GM15510 (cell line): ENCODE data around the gene HDAC10.

Source experiments
- POLR2A ChIP-seq: IDR thresholded peaks from 3 replicates; pipeline ENCODE4 v1.6.1; 2011; ENCODE audit warnings: borderline replicate concordance; ENCODE audit not compliant: insufficient read length; ENCODE audit errors: extremely low read depth

The HDAC10 gene

DNA sequence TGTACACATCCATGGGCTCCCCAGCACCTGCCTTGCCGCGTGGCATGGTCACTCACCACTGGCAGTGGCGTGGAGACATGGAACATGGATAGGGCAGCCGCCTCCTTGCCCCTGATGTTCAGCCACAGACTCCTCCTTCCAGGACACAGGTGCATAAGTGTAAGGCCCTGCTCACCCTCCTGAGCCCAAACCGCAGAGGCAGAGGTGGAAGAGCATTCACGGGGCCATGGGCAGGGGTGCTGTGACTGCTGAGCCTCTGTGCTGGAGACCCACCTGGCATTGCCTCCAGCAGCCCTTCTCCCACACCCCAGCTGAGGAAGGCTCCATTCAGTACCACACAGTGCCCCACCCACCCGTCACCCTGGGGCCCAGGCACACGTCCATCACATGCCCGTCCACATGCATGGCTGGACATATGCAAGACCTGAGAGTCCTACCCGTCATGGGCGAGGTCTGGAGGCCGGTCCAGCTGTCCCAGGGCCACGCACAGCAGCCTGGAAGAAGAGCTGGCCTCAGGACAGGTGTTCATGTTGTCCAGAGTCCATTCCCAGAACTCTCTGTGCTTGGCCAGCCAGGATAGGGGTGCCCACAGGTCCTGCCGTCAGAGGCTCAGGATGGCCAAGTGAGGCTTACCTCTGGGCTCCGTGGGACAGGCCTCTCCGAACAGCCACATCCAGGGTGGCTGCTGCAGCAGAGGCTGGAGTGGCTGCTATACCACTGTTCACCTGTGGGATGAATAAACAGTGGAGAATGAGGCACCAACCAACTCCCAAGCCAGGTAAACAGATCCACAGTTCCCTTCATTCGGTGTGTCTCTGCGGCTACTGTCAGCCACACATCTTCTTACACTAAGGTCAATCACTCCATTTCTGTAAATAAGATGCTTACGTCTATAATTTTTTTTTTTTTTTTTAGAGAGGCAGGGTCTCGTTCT is 4.6 kb downstream of the HDAC10 start:
- TF ChIP-seq POLR2A: no peak

DNA sequence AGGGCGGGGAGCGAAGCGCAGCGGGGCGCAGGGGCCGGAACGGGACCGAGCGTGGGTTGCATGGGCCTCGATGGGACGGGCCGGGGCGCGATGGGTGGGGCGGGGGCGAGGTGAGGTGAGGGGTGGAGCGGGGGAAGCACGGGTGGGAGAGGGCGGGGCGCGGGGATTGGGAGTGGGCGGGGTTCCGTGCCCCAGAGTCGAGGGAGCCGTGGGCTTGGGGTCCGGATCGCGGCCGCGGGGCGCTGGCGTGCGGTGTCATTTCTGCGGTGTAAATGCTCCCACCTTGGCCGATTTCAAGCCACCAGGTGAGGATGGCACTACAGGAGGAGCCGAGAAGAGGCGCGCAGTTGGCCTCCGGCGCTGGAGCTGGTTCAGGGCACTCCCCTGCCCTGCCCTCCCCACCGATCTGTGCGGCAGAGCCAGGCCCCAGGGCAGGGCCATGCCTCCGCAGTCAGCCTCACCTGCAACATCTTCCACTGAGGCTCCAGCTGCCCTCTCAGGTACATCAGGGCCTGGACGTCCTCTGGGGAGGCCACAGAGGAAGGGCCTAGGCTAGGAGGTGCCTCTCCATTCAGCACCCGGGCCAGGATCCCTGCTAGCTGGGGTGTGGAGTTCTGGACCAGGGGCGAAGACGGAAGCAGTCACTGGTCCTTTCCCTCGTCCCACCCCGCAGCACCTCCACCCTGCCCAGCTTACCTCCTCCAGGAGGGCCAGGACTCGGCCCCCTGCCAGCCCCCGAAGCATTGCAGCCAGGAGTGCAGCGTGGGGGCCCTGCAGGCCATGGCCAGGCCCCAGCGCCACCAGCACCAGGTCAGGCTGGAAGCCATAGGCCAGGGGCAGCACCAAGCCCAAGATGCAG is 5.6 kb downstream of the HDAC10 start:
- no peak for TF ChIP-seq POLR2A

DNA sequence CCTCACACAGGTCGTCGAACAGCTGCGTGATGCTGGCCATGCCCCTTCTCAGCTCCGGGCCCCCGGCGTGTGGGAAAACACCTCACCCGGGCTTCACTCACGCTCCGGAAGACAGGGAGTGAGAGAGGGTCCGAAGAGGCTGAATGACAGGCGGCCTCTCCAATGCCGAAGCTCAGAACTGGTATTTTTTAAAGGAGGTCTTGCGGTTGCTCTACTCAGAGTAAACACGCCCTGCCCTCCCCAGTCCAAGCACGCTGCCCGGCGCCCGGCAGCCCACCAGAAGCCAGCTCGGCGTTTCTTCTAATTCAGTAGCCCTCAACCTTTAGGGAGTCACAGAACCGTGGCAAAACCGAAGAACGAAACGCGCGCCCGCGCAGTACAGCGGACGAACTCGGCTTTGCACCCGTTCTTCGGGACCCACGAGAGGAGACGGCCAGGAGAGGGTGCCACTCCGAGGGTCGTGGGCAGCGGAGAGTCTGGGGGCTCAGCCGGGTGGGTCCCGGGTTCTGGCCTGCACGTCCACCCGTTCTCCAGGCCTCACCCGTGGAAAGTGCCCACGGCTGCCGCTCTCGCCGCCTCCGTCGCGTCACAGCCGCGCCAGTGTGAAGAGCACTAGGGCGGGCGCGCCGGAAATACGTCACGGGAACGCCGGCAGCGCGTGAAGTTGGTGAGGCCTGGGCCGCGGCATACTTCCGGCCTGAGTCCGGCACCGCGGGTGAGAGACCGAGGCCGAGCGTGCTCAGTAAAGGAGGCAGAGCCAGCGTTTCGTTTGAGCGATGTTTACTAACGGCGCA is 6.4 kb downstream of the HDAC10 start, which contains the start of gene TUBGCP6:
Gene TUBGCP6 (minus strand): TSS at position 604 of the 794 bp plus-strand sequence. CDS start 564 bp downstream, at position 40.
- peak; percentile 94 for TF ChIP-seq POLR2A

DNA sequence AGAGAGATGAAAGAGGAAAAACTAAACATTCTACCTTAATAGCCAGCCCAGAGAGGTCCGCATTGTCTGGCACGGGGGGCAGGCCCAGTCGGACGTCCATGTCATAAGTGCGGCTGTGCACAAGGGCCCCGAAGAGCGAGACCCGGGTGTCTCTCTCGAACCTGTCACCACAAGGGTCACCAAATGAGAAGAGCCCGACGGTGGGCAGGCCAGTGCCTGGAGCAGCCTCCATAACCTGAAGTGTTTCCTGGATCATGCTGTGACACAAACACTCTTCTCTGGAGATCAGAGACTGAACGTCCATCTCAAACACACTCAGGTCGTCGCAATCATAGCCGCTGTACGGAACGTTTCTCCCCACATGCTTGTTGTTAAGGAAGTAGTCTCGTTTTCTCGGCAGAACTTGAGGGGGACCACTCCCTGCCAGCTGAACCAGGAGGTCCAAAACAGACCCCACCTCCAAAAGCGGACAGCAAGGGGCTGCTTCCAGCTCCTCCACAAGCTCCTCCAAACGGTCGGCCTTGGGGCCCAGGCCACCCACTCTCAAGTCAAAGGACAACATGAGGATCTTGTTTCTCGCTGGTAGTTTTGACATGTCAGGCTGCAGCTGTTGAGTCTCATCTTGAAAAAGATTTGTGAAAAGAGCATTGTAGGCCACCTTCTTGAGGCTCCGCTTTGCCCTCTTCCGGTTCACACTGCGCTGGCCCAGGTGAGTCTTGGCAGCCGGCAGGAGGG is 7.2 kb downstream of the HDAC10 start:
- TF ChIP-seq POLR2A: no peak

DNA sequence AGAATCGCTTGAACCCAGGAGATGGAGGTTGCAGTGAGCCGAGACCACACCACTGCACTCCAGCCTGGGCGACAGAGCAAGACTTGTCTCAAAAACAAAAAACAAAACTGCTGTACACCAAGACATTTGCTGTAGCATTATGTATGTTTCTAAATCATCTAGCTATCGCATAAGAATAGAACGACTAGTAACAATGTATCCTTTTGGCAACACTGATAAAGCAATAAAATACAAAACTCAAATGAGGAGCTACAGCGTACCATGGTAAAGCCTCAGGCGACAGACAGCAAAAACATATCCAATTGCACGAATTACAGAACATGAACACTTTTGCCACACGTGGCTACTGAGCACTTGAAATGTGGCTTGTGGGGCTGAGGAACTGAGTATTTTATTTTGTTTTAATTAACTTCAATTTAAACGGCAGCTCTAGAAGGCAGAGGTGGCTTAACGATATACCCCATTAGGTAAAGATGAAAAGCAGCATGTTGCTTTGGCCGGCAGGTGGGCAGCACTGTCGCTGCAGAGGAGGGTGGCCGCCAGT is 8.6 kb downstream of the HDAC10 start:
- TF ChIP-seq POLR2A: no peak

DNA sequence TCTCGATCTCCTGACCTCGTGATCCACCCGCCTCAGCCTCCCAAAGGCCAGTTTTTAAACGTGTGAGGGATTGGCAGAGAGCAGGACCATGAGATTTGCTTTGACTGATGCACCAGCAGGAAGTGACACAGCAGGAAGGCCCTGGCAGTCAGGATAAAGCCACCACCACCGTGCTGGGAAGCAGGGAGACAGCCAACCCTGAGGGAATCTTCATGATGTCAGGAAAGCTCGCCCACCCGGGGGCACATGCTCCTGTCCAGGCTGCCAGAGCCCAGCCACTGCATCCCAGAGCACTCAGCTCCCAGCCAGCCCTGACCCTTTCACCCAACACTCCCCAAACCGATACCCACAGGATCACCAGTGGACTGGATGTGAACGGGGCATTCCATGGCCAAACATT is 12.3 kb downstream of the HDAC10 start:
- TF ChIP-seq POLR2A: no peak

DNA sequence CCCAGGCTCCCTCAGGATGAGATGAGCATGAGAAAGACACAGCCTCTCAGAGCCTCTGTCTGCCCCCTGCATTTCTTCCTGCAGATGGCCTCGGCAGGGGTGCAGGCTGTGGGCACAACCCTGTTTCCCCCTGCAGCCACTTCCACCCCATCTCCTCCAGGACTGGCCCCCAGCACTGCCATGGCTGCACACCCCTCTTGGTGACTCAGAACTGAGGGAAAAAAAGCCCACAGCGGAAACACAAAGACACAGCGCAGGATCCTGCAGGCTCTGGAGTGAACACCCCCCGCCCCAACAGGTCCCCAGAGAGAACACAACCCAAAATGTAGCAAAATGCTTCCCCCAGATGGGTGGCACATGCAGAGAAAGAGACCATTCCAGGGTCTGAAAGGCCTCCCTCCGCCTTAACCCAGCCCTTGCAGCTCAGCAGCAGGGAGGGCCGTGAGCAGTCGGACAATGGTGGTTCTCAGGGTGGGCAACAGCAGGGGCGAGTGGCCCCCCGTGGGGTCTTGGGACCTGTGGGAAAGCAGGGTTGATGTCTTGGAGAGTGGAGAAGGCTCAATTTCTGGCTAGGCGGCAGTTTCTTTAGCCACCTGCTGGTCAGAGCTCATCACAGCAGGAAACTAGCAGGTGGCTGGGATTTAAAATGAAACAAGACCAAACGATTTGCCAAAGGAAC is 14.2 kb downstream of the HDAC10 start:
- no peak for TF ChIP-seq POLR2A

DNA sequence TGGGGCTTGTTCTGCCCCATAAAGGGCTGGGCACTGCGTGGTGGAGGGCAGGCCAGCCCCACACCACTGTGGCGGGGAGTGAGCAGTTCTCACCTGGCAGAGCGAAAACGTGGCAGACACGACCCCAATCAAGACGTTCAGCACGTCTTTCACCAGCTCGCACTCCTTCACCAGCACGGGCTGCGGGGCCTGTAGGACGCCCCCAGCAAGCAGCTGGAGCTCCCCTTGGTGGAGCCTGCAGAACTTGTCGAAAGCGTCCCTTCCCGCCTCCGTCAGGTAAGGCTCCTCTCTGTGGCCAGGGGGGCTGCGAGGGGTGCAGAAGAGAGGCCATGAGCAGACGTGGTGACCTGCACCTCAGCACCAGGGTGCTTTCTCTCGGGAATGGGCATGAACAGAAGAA is 17.8 kb downstream of the HDAC10 start:
- TF ChIP-seq POLR2A: no peak

DNA sequence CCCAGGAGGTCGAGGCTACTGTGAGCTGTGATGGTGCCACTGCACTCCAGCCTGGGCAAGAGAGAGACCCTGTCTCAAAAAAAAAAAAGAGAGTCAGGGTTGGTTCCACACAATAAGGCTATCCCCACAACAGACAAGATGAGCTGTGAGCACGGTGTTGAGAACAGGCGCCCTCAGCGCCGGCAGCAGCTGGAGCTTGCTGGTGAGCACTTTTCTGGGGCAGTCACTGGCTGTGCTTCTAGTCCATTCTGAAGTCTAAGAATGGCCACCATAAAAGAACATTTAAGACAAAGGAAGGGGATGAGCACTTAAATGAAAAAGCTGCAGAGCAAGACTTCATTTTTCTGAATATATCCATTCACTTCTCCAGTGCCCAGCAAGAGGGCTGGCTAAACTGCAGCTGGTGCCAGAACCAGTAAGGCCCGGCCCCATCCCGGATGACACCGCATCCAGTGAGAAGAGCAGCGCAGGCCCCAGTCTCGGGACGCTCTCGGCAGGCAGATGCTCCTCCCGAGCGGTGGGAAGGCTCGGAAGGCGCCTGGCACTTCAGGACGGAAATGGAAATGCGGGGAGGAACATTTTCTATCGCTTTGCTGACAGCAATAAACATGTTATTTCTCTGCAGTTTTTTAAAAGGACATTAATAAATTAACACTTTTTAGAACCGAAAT is 18.4 kb downstream of the HDAC10 start:
- no peak for TF ChIP-seq POLR2A

DNA sequence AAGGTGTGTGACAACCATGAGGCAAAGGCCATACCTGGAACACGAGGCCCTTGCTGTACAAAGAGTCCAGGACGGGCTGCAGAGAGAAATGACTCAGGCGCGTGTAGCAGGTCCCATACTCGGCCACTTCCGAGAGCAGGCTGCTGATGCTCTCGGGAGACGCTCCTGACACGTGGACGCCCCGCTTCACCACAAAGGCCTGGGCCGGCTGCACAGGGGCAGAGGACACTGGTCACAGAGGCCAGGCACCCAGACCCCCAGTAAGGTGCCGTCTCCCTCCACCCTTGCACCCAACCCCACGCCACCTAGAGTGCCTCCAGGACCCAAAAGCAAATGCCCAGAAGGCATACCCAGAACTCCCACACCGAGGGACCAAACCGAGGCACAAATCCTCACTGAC is 21.7 kb downstream of the HDAC10 start:
- TF ChIP-seq POLR2A: no peak

DNA sequence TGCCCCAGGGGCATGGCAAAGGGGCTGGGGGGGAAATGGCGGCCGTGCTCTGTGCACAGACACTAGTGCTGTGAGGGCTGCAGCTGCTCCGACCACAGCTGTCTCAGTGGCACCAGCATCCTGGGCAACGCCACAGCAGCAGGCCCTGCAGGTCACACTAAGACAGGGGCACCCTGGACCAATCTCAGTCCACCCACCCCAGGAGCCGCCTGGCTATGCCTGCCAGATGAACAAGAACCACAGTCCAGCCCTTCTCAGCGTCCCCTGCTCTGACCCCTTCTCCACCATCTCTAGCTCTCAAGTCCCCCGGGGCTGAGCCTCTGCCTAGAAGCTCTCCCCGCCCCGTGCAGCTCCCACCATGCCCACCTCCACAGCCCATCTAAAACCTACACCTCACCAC is 22.7 kb downstream of the HDAC10 start:
- no peak for TF ChIP-seq POLR2A

DNA sequence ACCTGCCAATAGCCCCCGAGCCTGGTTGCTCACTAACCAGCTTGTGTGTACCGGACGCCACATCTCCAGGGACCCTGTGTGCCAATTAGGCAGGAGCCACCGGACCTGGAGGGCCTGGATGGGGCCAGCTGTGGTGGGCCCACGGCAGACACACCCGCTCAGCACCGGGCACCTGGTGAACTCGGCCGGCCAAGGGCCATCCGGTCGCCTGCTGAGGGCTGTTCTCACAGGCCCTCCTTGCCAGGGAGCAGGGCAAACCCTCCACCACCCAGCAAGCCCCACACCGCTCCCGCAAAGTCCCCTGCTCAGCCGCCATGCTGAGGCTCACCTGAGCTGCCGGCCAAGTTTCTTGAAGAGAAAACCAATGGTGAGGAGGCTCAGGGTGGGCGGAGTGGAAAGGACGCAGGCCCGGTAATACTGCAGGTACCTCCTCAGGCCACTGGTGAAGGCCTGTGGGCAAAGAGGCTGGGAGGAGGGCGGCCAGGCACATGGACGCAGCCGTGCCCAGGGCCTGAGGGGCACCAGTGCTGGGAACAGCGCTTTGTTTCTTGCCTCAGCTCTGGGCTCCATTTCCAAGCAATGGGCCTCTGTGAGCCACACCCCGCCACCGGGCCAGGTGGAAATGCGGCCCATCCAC is 23.4 kb downstream of the HDAC10 start:
- no peak for TF ChIP-seq POLR2A
